B cell (primary cell): ENCODE results near the gene SLC48A1. TPM values are rescaled to one million over a fixed set of nuclear protein-coding genes. Genes with fewer than 3 reads are reported as not detected.

ENCODE experiments used
- ATAC-seq: fragments of 200-7000 bp; cut with Tn5 transposase; one replicate; pipeline ENCODE4 v1.10.0; 2021; ENCODE audit warnings: low read depth, mild to moderate bottlenecking, moderate number of reproducible peaks, moderate library complexity
- CTCF ChIA-PET: fragments of 350-600 bp; sonication (Branson Sonifier 250); formaldehyde crosslinking; loops from one replicate; lab custom pipeline; 2021; ENCODE audit warnings: antibody characterized with exemption, inconsistent platforms; lab: Charles Lee
- POLR2A ChIA-PET: fragments of 350-600 bp; sonication (Branson Sonifier 250); formaldehyde crosslinking; loops from one replicate; lab custom pipeline; 2021; ENCODE audit warnings: antibody characterized with exemption; lab: Charles Lee
- DNase-seq: peaks from one replicate; pipeline ENCODE4 v3.0.0; 2013
- H2AFZ ChIP-seq: 2 replicates; pipeline ENCODE4 v1.6.1; 2012; ENCODE audit warnings: mild to moderate bottlenecking, low read depth, low read length; ENCODE audit not compliant: insufficient read depth, poor library complexity, severe bottlenecking
- H3K27ac ChIP-seq, 2 donors: 1 replicate in 1 of 2; 2 replicates in 1 of 2; pipeline ENCODE4 v1.5.1; 2012 to 2013; ENCODE audit warnings: low read length in 2 of 2, mild to moderate bottlenecking in 2 of 2, moderate library complexity in 1 of 2
- H3K27me3 ChIP-seq, 4 experiments: fragments of 200-600 bp in 1 of 4; sonication (generic) in 1 of 4; replicated peaks in 1 of 4; 1 replicate in 2 of 4; 2 replicates in 2 of 4; pipeline versions ENCODE4 v1.6.1 to v1.7.0; 2013 to 2016; ENCODE audit warnings: low read length in 3 of 4, mild to moderate bottlenecking in 2 of 4, mixed read lengths in 1 of 4, moderate library complexity in 1 of 4; ENCODE audit not compliant: insufficient read depth in 4 of 4, control insufficient read depth in 3 of 4; ENCODE audit errors: control extremely low read depth in 1 of 4
- H3K36me3 ChIP-seq, 2 experiments: replicated peaks in 1 of 2; 1 replicate in 1 of 2; 2 replicates in 1 of 2; pipeline versions ENCODE4 v1.6.1 to v1.7.1; 2013; ENCODE audit warnings: low read length in 1 of 2; ENCODE audit not compliant: insufficient read depth in 2 of 2, control insufficient read depth in 1 of 2; ENCODE audit errors: control extremely low read depth in 1 of 2, extremely low read depth in 1 of 2
- H3K4me1 ChIP-seq, 2 donors: fragments of 200-600 bp in 1 of 2; sonication (generic) in 1 of 2; 1 replicate in 1 of 2; 2 replicates in 1 of 2; pipeline versions ENCODE4 v1.5.1 to v1.6.1; 2013 to 2017; ENCODE audit warnings: low read length in 2 of 2; ENCODE audit not compliant: control insufficient read depth in 2 of 2, insufficient read depth in 2 of 2
- H3K4me2 ChIP-seq: replicated peaks from 2 replicates; pipeline ENCODE3; 2012; ENCODE audit warnings: mild to moderate bottlenecking, low read depth, low read length; ENCODE audit not compliant: poor library complexity, severe bottlenecking
- H3K4me3 ChIP-seq, 5 experiments: fragments of 200-600 bp in 1 of 5; sonication (generic) in 1 of 5; 1 replicate in 3 of 5; 2 replicates in 2 of 5; pipeline versions ENCODE4 v1.5.1 to v1.7.0; 2011 to 2016; ENCODE audit warnings: low read length in 4 of 5, mild to moderate bottlenecking in 4 of 5, low read depth in 2 of 5, control low read depth in 1 of 5, moderate library complexity in 1 of 5; ENCODE audit not compliant: insufficient read depth in 1 of 5; ENCODE audit errors: control extremely low read depth in 1 of 5, extremely low read depth in 1 of 5
- H3K79me2 ChIP-seq: fragments of 200-600 bp; sonication (generic); one replicate; pipeline ENCODE4 v1.6.0; 2016; ENCODE audit warnings: low read length; ENCODE audit not compliant: control insufficient read depth, insufficient read depth
- H3K9ac ChIP-seq: fragments of 200-600 bp; sonication (generic); 2 replicates; pipeline ENCODE4 v1.6.1; 2017; ENCODE audit warnings: mild to moderate bottlenecking, low read length, moderate library complexity
- H3K9me3 ChIP-seq, 3 donors: one replicate each; pipeline versions ENCODE4 v1.6.1 to v1.7.1; 2013; ENCODE audit warnings: low read length in 2 of 3; ENCODE audit not compliant: control insufficient read depth in 2 of 3, insufficient read depth in 1 of 3; ENCODE audit errors: control extremely low read depth in 1 of 3
- H4K20me1 ChIP-seq: 2 replicates; pipeline ENCODE4 v1.6.0; 2012; ENCODE audit warnings: mild to moderate bottlenecking, low read length; ENCODE audit not compliant: insufficient read depth, control insufficient read depth, poor library complexity, severe bottlenecking
- H3K27ac Mint-ChIP-seq: one replicate; pipeline ENCODE4 v1.8.0; 2021; ENCODE audit warnings: mixed read lengths
- H3K27me3 Mint-ChIP-seq: one replicate; pipeline ENCODE4 v1.8.0; 2021; ENCODE audit warnings: mixed read lengths
- H3K4me1 Mint-ChIP-seq: one replicate; pipeline ENCODE4 v1.8.0; 2021; ENCODE audit warnings: mixed read lengths
- H3K4me3 Mint-ChIP-seq: one replicate; pipeline ENCODE4 v1.8.0; 2021; ENCODE audit warnings: mixed read lengths
- H3K9me3 Mint-ChIP-seq: one replicate; pipeline ENCODE4 v1.8.0; 2022; ENCODE audit warnings: mixed read lengths; ENCODE audit not compliant: insufficient read depth
- CTCF ChIP-seq: fragments of 200-600 bp; IDR thresholded peaks from one replicate; pipeline ENCODE4 v1.8.0; 2022; ENCODE audit warnings: antibody characterized with exemption, mild to moderate bottlenecking
- EZH2 ChIP-seq: IDR thresholded peaks from 2 replicates; pipeline ENCODE4 v1.6.1; 2012; ENCODE audit warnings: borderline replicate concordance, low read depth, mild to moderate bottlenecking, moderate library complexity, low read length; ENCODE audit not compliant: insufficient read depth, poor library complexity, severe bottlenecking
- WGBS: methylation state at CpG from one replicate; pipeline ENCODE4 v1.1.5; 2013; ENCODE audit warnings: missing lambda C conversion rate; ENCODE audit not compliant: insufficient coverage; 5-methylcytosine and 5-hydroxymethylcytosine counted together
- intact Hi-C: fragments of 100-400 bp; cut with micrococcal nuclease; formaldehyde crosslinking; loops from one replicate; pipeline ENCODE4 v1.10.0; 2022
- polyA plus RNA-seq: library from polyadenylated mRNA; depleted of rRNA; stranded (reverse); fragments of >200 nt; gene quantifications from 2 replicates; pipeline ENCODE4 v1.2.3, GENCODE V29; 2012
- total RNA-seq, 2 donors: library from RNA; stranded (reverse); fragments of 120-200 nt in 1 of 2; gene quantifications; 1 replicate in 1 of 2; 2 replicates in 1 of 2; pipeline versions ENCODE4 v1.2.3 to v1.2.4, GENCODE V29; 2013 to 2022

Gene SLC48A1
- total and polyA plus RNA-seq, 2 donors (not counting 1 experiment from before 2014, with no cell fraction given): 8.0 to 20.0 TPM

- no peaks in the 10 kb centered on the region for H3K9me3 ChIP-seq
- no peak overlapping the region for H3K4me3 Mint-ChIP-seq
- 97% methylated on average over 15 of the region's 15 CpGs for WGBS
- POLR2A ChIA-PET: no interaction called here
- H3K9me3 Mint-ChIP-seq: no peaks in the 10 kb centered on the region
- peaks cover 8% of the 10 kb centered on the region for H3K79me2 ChIP-seq
- H4K20me1 ChIP-seq: peaks cover 27% of the 10 kb centered on the region
- no peak for TF ChIP-seq EZH2
- TF ChIP-seq CTCF: no peak
- H3K27ac Mint-ChIP-seq: no peak overlapping the region
- peak overlapping the region in 1 of 2 donors; percentile 5 for H3K27ac ChIP-seq
- DNase-seq (no peak), ATAC-seq (no peak)
- H3K4me2 ChIP-seq: no peak overlapping the region
- no peaks in the 10 kb centered on the region for H3K27me3 ChIP-seq
- no peaks in the 10 kb centered on the region for H3K27me3 Mint-ChIP-seq
- H3K9ac ChIP-seq: no peak overlapping the region
- H3K36me3 ChIP-seq: peaks cover 0 to 90% of the 10 kb centered on the region in 2 experiments
- CTCF ChIA-PET: interaction anchor here (1.0 to 38.8 kb wide), 4 partner anchors 14 to 50 kb away, joined by 3 to 1203 read pairs (median 6); no protein-coding TSS in a partner anchor
- no peak overlapping the region for H3K4me3 ChIP-seq
- peaks cover 0 to 3% of the 10 kb centered on the region in 2 donors for H3K4me1 ChIP-seq
- peaks cover 2% of the 10 kb centered on the region for H3K4me1 Mint-ChIP-seq
- H2AFZ ChIP-seq: no peak overlapping the region
- intact Hi-C loops: no loop called here
Measured at GRCh38 chr12:47793015-47793681, 20.1 kb downstream of the SLC48A1 start.

- no peak overlapping the region for H3K9ac ChIP-seq
- H3K4me2 ChIP-seq: no peak overlapping the region
- H3K9me3 ChIP-seq: no peaks in the 10 kb centered on the region
- WGBS: 94% methylated on average over 8 of the region's 9 CpGs
- no peak for TF ChIP-seq EZH2
- no peak for TF ChIP-seq CTCF
- no peak overlapping the region for H3K4me3 ChIP-seq
- no peak overlapping the region for H3K27ac Mint-ChIP-seq
- no peaks in the 10 kb centered on the region for H3K27me3 Mint-ChIP-seq
- H4K20me1 ChIP-seq: peaks cover 43% of the 10 kb centered on the region
- intact Hi-C loops: no loop called here
- H3K4me1 ChIP-seq: peaks cover 0 to 6% of the 10 kb centered on the region in 2 donors
- H3K79me2 ChIP-seq: peaks cover 22% of the 10 kb centered on the region
- H3K9me3 Mint-ChIP-seq: no peaks in the 10 kb centered on the region
- no peaks in the 10 kb centered on the region for H3K27me3 ChIP-seq
- H2AFZ ChIP-seq: no peak overlapping the region
- no peak overlapping the region for H3K4me3 Mint-ChIP-seq
- DNase-seq: no peak
- H3K36me3 ChIP-seq: peaks cover 0 to 90% of the 10 kb centered on the region in 2 experiments
- no peak overlapping the region for H3K27ac ChIP-seq
- CTCF ChIA-PET: interaction anchor here (1.1 to 38.8 kb wide), 4 partner anchors 17 to 80 kb away, joined by 3 to 1203 read pairs (median 3); no protein-coding TSS in a partner anchor
- ATAC-seq: no peak
- POLR2A ChIA-PET: interaction anchor here (2.5 kb wide), 1 partner anchor 44 kb away, joined by 6 read pairs; no protein-coding TSS in a partner anchor
- peaks cover 5% of the 10 kb centered on the region for H3K4me1 Mint-ChIP-seq
Measured at GRCh38 chr12:47794679-47795078, 21.6 kb downstream of the SLC48A1 start.
